Activated CD8-positive, alpha-beta memory T cell treated with anti-CD3 and anti-CD28 coated beads, Interleukin-2, amount 50 U/mL, for 4 hours (primary cell): ENCODE results near the gene NEO1.

Source experiments
- DNase-seq: peaks from one replicate; pipeline ENCODE4 v3.0.0-alpha.2; 2020

NEO1 gene

GRCh38 chr15:73318463-73319351 is 266.4 kb downstream of the NEO1 start:
- DNase-seq = no peak

DNA sequence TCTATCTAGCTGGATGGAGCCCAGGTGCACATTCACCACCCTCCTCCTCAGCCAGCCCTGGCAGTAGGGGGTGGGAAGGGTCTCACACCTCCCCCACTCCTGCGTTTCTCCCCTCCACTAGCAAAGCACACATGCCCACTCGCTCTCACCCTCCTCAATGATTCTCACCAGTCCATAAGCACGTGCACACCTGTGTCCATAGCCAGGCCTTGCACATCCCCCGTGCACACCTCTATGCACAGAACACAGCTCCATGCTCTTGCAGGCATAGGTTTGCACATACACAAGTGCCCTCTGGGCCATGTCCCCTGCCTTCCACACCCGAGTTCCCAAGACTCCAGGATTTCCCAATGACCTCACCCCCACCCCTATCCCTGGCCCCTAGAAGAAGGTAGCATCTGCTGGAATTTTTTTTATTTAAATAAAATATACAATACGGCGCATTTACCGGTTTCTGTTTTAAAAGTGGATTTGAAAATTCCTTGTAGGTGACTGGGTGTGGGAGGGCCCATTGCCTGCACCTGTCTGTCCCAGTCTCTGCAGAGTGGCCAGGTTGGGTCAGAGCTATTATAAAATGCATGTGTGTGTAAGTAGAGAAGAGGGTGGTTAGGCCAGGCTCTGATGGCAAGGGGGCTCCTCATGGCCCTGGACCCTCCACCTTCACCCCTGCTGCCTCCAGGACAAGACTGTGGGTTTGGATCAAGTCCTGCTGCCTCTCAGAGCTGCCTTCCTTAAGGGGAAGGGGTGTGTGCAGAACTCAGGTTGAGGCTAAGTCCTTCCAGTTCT is 267.4 kb downstream of the NEO1 start:
- DNase-seq = no peak

DNA sequence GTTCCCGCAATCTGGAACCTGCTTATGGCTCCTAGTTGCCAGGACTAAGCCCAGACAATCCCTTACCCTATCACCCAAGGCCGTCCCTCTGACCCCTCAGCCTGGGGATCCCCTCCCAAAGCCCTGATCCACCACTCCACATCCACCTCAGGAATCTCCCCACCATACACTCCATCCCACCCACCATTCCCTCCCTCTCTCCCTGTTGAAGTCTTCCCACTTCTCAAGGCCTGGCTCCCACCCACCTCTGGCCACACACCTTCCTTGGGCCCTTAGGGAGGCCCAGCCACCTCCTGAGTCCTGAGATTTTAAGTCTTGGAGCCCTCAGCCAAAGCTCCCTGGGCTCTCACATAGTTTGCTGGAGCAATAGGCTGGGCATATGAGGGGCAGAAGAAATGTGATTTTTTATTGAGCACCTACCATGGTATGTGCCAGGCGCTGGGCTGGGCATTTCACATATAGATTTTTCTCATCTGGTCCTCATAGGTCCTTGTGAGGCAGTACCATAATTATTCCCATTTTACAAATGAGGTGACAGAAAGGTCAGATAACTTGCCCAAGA is 268.4 kb downstream of the NEO1 start:
- DNase-seq = no peak

DNA sequence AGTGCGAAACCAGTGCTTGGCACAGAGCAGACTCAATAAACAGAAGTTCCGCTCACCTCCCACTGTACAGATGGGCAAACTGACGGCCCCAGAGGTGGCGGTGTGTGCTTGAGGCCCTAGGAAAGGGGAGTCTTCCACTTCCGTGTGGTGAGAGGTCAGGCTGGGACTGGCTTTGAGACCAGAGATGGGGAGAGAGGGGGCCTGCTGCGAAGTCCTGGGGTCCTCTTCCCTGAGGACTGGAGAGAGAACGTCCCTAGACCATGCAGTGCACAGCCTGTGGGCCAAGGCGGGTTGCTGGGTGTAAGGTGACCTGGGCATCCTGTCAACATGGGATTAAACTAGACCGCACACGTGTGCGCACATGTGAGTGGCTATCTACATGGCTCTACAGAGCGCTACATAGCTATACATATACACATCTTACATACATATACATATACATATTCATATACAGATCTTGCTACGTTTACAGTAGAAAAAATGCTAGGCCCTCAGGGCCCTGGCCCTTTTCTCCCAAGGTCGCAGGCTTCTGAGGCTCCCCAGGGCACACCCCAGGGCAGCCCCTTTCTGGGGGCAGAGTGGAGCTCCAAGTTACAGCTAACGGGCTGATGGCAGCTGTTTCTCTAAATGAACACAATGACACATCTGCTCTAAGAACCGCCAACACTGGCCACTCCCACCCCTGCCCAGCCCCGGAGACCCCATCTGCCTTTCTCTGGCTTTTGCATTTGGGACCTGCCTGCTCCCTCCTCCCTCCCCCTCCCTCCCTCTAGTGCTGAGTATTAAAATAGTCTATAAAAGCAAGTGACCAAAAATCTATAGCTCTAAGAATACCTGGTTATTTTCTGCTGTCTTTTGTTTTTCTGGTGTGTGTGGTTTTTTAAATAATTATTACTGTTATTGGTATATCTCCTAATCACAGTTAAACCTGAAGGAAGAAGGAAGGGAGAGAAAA is 269.5 kb downstream of the NEO1 start:
- DNase-seq = no peak

DNA sequence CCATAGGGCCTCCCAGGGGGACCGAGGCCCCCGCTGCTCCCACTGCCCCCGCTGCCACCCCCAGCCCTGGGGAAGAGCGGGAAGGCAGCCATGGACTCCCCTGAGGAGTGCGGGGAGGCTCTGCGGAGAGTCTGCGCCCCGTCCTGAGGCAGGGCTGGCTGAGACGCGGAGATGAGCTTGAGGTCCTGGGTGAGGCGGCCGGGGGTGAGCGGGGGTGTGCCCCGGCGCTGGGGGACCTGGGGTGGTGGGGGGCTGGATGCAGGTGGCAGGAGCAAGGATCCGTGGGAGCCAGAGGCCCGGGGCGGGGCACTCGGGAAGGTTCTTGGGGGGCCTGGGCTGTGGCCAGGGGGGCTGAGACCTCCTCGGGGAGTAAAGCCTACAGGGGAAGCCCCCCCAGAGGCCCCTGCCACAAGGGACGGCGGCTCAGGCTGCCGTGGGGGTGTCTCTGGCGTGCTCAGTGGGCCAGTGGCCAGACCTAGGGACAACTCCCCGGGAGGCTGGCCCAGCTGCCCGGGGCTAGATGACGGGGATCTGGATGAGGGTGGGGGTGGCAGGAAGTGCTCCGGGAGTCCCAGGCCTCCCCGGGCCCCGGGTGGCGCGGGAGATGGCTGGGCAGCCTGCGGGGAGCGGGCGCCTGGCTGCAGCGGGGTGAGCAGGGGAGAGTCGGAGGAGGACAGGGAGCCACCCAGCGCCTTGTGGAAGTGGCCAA is 270.6 kb downstream of the NEO1 start:
- no peak for DNase-seq

- DNase-seq = no peak
Measured at GRCh38 chr15:73323374-73323955, 271.2 kb downstream of the NEO1 start.

GRCh38 chr15:73323956-73324355 is 271.7 kb downstream of the NEO1 start:
- no peak for DNase-seq

- DNase-seq = no peak
Measured at GRCh38 chr15:73324496-73325170, 272.4 kb downstream of the NEO1 start.

- DNase-seq = no peak
Measured at GRCh38 chr15:73325191-73325861, 273.1 kb downstream of the NEO1 start.

GRCh38 chr15:73326157-73326556 is 273.9 kb downstream of the NEO1 start:
- no peak for DNase-seq

GRCh38 chr15:73328149-73328820 is 276.0 kb downstream of the NEO1 start:
- no peak for DNase-seq

DNA sequence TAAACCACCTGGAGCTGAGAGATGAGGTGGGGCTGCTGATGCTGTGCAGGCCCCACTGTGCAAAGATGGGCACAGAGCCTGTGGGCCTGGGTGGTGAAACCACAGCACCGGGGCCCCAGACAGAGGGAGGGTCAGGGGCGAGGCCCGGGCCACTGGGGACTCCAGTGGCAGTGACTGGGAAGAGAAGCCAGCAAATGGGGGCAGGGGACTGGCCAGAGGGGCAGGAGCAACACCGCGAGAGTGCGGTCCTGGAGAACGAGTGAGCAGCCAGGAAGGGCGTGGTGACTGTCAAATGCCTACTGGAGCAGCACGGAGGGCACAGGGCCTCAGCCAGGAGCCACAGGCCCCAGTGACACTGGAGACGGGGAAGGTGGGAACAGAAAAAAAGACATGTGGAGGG is 276.7 kb downstream of the NEO1 start:
- DNase-seq = no peak

- DNase-seq = no peak
Measured at GRCh38 chr15:73329501-73330200, 277.4 kb downstream of the NEO1 start.

DNA sequence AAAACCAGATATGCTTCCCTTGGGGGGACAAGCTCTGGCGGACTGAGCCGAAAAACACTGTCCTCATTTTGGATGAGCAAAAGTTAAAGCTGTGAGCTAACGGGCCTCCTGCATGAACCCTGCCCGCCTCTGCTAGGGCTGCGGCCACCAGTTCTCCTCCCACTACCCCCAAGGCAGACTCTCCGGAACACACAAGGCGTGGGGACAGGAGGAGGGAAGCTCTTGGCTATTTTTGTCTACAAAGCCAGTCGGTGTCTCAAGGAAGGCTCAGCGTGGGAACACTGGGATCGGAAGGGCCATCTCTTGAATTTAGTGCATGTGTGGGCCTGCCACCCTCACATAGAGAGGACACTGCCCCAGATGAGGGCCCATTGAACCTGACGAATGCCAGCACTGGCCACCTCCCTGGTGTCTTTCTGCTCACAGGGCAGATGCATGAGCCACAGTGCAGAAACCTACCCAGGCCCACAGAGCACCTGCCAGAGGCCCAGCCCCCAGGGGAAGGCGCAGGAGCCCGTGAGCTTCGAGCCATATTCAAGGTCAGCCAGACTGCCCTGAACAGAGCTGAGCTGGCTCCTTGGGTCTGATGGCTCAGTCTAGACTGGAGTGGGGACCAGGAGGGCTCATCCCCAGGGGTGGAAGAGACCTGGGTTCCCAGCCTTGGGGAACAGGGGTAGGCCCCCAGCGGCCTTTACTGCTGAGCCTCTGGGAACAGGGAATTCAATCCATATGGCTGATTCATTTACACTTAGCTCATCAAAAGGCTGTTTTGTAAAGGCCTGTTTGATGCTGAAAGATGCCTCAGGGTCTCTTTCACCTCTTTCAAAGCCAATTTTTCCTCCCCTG is 278.2 kb downstream of the NEO1 start:
- no peak for DNase-seq

GRCh38 chr15:73331501-73331900 is 279.2 kb downstream of the NEO1 start:
- no peak for DNase-seq

DNA sequence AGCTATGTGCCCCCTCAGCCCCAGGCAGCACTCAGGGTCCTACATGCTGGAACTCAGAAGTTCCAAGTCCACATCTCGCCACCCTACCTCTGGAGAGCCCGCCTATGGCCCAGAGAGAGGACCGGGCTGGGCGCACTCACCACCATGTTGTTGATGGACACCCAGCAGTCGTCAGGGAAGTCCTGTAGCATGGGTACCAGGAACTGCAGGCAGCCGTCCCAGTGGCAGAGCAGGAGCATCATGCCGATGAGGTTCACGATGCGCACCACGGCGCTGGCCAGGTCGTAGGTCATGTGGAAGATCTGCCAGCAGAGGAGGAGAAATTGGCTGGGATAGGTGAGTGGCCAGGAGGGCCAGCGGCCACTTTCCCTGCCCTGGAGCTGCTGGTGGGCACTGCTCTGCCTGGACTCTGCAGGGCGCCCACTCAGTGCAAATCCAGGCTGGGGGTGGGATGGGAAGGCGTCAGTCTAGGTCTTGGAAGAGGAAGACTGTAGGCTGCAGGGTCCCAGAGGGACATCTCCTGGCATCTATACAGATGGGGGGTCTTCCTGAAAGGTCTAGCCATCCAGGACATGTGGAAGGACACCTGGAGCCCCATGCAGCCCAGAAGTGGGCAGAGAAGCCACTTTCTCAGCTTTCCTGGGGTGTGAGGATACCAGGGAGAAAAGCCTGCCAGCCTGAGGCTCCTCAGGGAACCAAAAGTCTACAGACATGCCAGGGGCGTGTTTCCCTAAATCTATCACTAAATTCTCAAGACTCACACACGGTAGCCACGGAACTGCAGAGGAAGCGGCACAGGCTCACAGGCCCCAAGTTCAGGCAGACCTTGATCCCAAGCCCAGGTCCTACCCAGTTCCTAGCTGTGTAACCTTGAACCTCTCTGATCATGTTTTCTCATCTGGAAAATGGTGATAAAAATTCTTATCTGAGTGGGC is 280.0 kb downstream of the NEO1 start:
- DNase-seq = no peak

DNA sequence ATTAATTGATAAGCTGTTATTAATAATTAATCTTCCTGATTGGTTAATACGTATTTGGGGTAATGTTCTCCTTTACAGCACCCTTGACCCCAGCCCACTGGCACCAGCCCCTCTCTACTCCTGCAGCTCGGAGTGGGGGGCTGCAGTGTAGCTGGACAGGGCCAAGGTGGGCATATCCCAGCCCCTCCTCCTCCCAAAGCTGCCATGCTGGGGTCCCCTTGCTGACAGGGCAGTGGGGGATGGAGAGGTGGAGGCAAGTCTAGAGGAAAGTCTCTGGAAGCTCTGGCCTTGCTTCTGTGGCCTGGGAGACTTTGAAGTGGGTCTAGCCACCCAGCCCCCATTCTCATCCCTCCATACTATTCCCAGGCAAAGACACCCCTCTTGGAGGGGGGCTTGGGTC is 280.7 kb downstream of the NEO1 start:
- DNase-seq = no peak
